Measurements from ENCODE around the gene CCNG1.

- TF ChIP-seq, protein P1, sequence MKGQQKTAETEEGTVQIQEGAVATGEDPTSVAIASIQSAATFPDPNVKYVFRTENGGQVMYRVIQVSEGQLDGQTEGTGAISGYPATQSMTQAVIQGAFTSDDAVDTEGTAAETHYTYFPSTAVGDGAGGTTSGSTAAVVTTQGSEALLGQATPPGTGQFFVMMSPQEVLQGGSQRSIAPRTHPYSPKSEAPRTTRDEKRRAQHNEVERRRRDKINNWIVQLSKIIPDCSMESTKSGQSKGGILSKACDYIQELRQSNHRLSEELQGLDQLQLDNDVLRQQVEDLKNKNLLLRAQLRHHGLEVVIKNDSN (IDR thresholded peaks at IDR 0.05), result no peak
- TF ChIP-seq TEAD4 (IDR thresholded peaks at IDR 0.05) (no peak), RAD21 (IDR thresholded peaks at IDR 0.05; ENCODE audit: low read depth) (no peak), EP300 (IDR thresholded peaks at IDR 0.05; ENCODE audit: borderline replicate concordance) (no peak), ZBTB7A (IDR thresholded peaks at IDR 0.05; ENCODE audit: low read depth) (no peak), CEBPB (IDR thresholded peaks at IDR 0.05) (no peak), TAF1 (IDR thresholded peaks at IDR 0.05; ENCODE audit: low read depth) (no peak), YY1 (IDR thresholded peaks at IDR 0.05; ENCODE audit: low read depth) (no peak), FOXM1 (IDR thresholded peaks at IDR 0.05; ENCODE audit: borderline replicate concordance, low read depth) (no peak), MAX (IDR thresholded peaks at IDR 0.05) (no peak), CREB1 (IDR thresholded peaks at IDR 0.05; ENCODE audit: low read depth) (no peak), EGR1 (IDR thresholded peaks at IDR 0.05) (no peak)
- TF ChIP-seq, protein P2, sequence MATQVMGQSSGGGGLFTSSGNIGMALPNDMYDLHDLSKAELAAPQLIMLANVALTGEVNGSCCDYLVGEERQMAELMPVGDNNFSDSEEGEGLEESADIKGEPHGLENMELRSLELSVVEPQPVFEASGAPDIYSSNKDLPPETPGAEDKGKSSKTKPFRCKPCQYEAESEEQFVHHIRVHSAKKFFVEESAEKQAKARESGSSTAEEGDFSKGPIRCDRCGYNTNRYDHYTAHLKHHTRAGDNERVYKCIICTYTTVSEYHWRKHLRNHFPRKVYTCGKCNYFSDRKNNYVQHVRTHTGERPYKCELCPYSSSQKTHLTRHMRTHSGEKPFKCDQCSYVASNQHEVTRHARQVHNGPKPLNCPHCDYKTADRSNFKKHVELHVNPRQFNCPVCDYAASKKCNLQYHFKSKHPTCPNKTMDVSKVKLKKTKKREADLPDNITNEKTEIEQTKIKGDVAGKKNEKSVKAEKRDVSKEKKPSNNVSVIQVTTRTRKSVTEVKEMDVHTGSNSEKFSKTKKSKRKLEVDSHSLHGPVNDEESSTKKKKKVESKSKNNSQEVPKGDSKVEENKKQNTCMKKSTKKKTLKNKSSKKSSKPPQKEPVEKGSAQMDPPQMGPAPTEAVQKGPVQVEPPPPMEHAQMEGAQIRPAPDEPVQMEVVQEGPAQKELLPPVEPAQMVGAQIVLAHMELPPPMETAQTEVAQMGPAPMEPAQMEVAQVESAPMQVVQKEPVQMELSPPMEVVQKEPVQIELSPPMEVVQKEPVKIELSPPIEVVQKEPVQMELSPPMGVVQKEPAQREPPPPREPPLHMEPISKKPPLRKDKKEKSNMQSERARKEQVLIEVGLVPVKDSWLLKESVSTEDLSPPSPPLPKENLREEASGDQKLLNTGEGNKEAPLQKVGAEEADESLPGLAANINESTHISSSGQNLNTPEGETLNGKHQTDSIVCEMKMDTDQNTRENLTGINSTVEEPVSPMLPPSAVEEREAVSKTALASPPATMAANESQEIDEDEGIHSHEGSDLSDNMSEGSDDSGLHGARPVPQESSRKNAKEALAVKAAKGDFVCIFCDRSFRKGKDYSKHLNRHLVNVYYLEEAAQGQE (IDR thresholded peaks at IDR 0.05; ENCODE audit: low read depth), result no peak
Measured at GRCh38 chr5:163456840-163457239, 19.4 kb downstream of the CCNG1 start.

Data from Ishikawa (cell line).